GM21528 (cell line): Measurements from ENCODE around the gene PTGER3.

Experiments used
- ATAC-seq: cut with Tn5 transposase; IDR thresholded peaks from one replicate; pipeline ENCODE4 v1.9.1; 2021; ENCODE audit warnings: mild to moderate bottlenecking, moderate library complexity; ENCODE audit not compliant: unreplicated experiment, low FRiP score

The PTGER3 gene

DNA sequence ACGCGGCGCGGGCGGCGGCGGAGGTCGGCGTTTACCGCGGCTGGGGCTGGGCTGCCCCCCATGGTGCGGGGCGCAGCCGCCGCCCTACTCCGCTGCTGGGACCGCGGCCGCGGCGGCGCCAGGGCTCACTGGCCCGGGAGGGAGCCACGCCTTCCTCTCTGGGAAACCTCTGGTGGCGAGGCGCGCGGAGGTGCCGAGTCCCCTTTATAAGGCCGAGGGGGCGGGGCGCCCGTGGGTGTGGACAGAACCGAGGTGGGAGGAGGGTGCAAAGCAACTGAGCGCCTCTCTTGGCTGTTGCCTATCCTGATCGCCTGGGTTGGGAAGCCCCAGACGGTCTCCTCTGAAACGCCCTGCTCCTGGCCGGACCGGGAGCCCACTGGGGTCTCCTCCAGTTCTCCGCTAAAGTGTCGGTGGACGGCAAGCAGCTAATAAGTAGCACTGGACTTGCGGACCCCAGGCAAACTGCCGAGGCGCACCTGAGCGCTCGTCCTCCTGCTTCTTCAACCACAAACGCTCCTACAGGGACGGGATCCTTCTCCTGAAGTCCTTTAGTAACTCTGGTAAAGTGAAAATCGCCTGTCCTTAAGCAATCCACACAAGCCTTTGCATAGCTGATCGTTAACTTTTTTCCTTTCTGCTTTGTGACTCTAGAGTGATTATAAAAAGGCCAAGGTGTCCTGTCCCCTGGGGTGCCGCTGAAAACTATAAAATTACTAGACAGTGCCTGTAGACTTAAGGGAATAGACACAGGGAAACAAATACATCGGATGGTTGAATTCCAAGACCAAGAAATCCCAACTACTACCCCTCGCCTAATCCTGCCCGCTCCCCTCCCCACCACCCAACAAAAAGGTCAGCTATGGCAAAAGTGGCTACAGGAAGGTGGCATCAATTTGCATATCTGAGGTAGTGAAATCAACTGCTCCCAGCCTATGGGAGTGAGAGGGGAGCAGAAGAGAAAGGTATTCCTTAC, at the start of gene PTGER3:
TSS of gene PTGER3 (minus strand) at position 182 of the 973 bp plus-strand sequence. CDS start 239 bp downstream, outside the sequence.
- no peak for ATAC-seq

DNA sequence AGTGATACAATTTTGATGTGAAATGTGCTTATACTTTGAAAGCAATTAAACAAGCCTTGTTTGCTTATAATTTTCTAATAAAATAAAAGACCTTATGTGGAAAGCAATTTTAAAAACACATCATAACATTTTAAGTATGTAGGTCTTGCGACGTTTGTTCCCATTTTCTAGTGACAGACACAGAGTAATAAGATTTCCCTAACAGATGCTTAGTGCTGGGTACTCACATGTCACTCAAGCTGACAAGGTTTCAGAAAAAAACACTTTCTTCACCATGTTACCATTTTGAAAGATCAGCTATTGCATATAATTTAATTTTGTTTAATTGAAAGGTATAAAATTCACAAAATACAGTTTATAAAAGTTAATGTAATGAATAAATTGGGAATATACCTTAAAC, 47.3 kb upstream of the PTGER3 start:
- no peak for ATAC-seq

- no peak for ATAC-seq
Observed at GRCh38 chr1:71093938-71094337, 46.3 kb upstream of the PTGER3 start.

DNA sequence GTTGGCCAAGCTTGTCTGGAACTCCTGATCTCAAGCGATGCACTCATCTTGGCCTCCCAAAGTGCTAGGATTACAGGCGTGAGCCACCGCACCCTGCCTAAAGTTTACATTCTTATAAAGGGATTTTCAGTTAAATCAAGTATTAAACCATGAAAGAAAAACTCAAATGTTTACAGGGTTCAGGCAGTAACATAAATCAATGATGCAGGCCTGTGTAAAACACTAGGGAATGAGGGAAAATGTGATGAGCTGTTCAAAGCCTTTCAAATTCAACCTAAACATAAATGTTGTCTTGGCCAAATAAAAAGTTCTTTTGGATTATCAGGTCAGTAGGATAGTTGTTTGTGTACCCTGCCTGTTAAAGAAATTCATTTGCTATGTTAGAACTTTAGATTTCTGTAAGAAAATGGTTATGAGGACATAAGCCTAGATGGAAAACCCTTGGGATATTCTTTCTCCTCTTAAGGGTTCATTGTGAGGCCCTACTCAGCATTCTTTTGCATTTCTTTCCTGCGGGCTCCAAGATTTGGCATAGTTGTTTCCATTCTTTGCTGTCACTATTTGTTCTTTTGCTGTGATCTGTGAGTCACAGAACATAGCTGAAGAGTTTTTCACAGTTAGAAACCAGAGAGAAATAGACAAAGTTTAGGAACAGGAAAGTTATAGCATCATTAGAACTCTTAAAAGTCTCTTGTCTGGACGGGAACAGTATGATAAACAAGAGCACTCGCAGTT, 42.1 kb upstream of the PTGER3 start:
- no peak for ATAC-seq

GRCh38 chr1:71088645-71089287, 41.1 kb upstream of the PTGER3 start:
- ATAC-seq = no peak

DNA sequence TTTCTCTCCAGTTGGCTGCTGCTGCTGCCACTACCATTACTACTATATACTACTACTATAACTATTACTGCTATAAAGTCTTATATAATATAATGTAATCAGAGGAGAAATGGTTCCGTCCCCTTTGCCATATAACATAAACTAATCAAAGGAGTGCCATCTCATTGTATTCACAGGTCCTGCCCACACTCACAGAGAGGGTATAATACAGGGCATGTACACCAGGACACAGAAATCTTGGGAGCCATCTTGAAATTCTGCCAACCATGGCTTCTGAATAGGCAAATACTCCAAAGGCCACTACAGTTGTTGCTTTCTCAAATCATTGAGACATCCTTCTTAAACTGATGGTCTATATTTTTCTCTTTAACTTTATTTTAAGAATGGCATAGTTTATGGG, 40.1 kb upstream of the PTGER3 start:
- ATAC-seq = no peak

GRCh38 chr1:71087060-71087459, 39.4 kb upstream of the PTGER3 start:
- no peak for ATAC-seq

DNA sequence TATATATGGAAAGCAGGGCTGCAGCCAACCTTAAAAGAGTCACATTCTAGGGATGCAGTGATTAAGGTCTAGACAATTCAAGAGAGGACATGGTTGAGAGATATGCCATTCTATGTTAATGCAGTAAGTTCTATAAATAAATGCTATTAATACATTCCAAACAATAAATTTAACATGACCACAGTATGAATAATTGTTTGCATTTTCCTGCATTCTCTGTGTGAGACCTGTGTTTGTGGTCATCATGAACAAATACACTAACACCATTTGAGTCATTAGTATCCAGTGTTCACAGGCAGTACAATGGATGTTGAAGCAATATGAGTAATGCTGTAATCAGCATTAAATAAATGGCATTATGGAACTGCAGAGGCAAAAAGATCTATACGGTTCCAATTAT, 38.7 kb upstream of the PTGER3 start:
- no peak for ATAC-seq

DNA sequence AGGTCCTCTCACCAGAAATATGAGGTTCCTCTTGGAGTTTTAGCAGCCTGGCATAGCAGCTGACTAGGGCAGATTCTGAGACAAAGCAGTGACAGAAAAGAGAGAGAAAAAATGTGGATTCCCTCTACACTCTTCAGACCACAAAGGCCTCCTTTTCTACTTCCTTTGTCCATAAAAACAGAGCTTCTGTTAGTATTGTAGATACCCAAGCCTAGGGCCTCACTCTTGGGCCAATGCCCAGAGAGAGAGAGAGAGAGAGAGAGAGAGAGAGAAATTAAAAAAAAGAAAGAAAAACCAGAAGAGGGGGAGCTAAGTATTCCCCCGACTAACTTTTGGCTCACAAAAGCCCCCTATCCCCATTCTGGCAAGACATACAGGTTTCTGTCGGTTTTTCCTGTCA, 35.7 kb upstream of the PTGER3 start:
- no peak for ATAC-seq

- no peak for ATAC-seq
Observed at GRCh38 chr1:71081697-71082080, 34.1 kb upstream of the PTGER3 start.

- ATAC-seq = peak; percentile 100
Observed at GRCh38 chr1:71080739-71081696, 33.4 kb upstream of the PTGER3 start, which contains the start of gene ZRANB2. TSS of gene ZRANB2 (minus strand) at chr1:71081035. CDS start at chr1:71080995, 40 bp downstream.

DNA sequence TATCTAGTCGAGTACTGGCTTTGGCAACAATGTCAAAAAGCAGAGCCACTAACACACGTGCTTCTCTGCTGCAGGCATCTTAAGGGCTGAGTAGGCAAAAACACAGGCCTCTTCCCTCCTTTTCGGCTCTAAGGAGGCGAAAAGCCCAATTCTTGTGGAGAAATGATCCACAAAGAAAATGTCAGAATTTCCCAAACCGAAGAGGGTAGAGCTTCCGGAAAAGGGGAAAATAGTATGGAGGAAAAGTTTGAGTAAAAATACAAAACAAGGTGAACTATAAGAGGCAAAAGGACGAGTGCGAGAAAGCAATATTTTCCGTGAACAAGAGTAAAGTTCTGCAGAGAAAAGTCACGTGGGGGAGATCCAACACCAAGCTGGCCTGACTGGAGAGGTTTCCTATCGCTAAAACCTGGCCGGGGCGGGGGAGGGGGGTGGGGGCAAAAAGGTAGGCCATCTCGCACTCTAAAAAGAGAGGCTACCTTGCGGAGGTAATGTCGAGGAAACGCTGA, 32.7 kb upstream of the PTGER3 start:
- ATAC-seq = peak; percentile 25

DNA sequence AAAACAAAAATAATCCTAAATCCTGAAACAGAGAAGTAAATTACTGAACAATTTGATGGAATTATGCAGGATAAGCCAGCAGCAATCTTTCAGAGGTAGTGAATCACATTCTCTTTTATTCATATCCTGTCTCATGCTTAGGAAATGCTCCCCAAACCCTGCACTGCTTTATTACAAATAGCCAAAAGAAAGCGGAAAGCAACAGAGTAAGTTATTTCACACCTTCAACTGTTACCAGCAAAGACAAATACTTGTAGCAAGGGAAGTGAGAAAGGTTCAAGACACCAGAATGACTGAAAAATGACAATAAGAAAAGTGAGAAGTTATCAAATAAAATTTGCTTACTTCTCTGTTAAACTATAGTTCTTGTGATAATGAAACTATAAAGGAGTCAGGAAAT, 27.1 kb upstream of the PTGER3 start:
- no peak for ATAC-seq

DNA sequence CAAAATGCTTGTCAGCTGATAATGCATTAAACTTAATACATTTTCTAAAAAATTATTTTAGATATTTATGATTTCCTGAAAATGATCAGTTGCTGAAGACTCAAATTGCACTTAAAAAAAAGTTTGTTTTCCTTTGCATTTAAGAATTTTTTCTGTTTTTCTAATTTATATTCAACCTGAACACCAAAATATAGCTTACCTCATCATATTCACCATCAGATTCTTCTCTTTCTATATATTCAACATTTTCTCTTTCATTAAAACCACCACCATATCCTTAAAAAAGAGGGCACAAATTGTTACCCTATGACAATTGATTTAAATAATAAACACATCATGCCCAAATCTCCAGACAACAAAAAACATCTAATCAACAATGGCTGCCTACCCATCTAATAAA, 24.7 kb upstream of the PTGER3 start:
- no peak for ATAC-seq

GRCh38 chr1:71071720-71072119, 24.1 kb upstream of the PTGER3 start:
- ATAC-seq = no peak

DNA sequence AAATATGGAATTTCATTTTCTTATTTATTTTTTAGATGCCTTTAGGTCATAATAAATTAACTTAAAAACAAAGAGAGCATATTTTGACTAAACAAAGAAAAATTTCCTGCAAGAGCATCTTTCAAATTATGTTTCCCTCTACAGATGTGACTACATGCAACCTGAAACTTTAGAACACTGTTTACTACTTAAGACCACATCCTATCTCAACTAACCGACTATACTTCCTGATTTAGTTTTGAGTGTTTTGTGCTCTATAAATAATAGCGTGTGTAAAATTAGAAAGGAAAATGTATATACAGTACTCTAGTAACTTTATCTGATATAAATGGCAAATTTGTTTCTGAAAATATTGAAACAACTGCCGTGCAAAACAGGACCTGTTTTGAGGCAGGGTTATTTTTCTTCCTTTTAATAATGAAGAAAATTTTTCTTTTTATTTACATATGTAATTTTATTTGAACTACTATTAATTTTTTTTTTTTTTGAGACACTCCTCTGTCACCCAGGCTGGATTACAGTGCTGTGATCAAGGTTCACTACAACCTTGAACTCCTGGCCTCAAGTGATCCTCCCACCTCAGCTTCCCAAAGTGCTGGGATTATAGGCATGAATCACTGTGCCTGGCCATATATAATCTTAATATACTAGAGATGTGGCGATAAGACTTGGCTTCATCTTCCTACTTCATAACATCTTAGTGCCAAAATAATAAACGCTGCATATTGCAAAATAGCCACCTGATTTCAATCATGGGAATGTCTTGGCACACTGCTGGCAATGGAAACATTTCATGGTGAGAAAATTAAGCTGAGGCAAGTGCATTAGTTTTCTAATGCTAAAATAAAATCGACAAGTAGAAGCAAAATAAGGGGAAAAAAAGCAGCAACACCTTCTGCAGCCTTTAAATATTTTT, 21.0 kb upstream of the PTGER3 start:
- ATAC-seq = peak; percentile 90

DNA sequence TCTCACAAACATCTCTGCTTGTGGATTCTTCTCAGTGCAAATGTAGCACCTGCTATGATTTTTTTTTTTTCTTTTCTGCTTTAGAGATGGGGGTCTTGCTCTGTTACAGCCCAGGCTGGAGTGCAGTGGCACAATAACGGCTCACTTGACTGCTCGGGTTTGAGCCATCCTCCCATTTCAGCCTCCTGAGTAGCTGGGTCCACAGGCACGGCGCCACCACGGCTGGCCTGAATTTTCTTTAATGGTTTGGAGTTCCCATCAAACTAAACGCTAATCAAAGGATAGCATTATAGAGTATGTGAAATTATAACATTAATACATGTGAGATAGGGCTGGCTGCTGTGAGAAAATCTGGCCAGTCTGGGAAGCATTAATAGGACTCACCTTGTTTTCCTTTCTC, 7.2 kb upstream of the PTGER3 start:
- no peak for ATAC-seq

DNA sequence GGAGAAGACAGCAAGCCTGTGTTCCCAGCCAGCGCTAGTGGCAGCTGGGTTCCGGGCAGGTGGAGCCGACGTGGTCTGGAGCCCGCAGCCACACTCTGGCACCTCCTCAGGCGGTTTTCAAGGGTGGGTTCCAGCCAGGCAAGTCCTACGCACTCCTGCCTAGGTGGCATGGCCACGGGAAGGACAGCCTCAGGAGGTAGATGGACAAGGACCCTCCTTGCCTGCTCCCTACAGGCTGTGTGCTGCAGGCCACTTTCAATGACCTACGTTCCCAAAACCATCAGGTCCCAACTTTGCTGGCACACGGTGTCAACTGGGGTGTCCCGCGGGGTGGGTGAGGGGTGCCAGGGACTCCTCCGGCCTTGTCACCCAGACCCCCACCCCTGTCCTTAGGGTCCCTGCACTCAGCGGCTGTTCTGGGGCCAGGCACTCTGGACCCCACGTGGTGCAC, 6.7 kb upstream of the PTGER3 start:
- ATAC-seq = no peak

DNA sequence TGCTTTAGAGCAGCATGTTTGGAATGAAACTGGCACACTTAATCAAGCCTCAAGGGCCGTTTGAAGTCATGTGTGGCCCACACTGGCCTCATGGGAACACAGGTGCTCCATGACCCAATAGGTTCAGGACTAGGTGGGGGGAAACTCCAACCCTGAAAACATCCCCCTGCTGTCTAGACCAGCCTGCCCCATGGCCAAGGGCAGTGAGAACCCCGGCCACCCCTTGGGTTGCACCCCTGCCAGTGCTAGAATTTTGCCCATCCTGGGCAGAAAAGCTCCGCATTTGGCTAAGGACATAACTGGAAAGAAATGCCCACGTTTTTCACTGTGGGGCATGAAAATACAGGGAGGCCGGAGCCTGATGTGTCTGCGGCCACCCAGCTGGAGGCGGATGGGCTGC, 6.1 kb upstream of the PTGER3 start:
- ATAC-seq = no peak
